Mesodermal cell (in vitro differentiated cells): ENCODE measurements around the gene ZNF408.

Experiments
- H3K27ac ChIP-seq: 2 replicates; pipeline ENCODE4 v1.7.0; 2013; ENCODE audit warnings: mild to moderate bottlenecking, low read depth, low read length, moderate library complexity; ENCODE audit not compliant: severe bottlenecking
- H3K36me3 ChIP-seq: 2 replicates; pipeline ENCODE4 v1.7.1; 2013; ENCODE audit warnings: mild to moderate bottlenecking, low read length, moderate library complexity; ENCODE audit not compliant: control insufficient read depth, insufficient read depth
- H3K4me1 ChIP-seq: one replicate; pipeline ENCODE4 v1.7.1; 2013; ENCODE audit warnings: mild to moderate bottlenecking, low read length; ENCODE audit not compliant: insufficient read depth, control insufficient read depth, poor library complexity, severe bottlenecking
- H3K4me3 ChIP-seq: 2 replicates; pipeline ENCODE4 v1.7.0; 2013; ENCODE audit warnings: low read length, control low read depth, mild to moderate bottlenecking; ENCODE audit not compliant: insufficient read depth, poor library complexity, severe bottlenecking; ENCODE audit errors: extremely low read depth
- H3K9me3 ChIP-seq: 2 replicates; pipeline ENCODE4 v1.7.1; 2013; ENCODE audit warnings: mild to moderate bottlenecking, low read length, moderate library complexity; ENCODE audit not compliant: control insufficient read depth
- WGBS, 2 experiments: methylation state at CpG; one replicate each; pipeline ENCODE4 v1.1.5; 2013; ENCODE audit warnings: missing lambda C conversion rate in 2 of 2; ENCODE audit not compliant: insufficient coverage in 2 of 2; 5-methylcytosine and 5-hydroxymethylcytosine counted together

ZNF408 gene

GRCh38 chr11:46727952-46728658 lies 27.3 kb downstream of the ZNF408 start:
- Histone ChIP-seq H3K27ac (no peak overlapping the region), H3K9me3 (no peaks in the 10 kb centered on the region), H3K4me3 (no peak overlapping the region), H3K4me1 (no peaks in the 10 kb centered on the region), H3K36me3 (no peaks in the 10 kb centered on the region)
- WGBS, 2 experiments, result 91 to 93% methylated on average over 14 to 17 of the region's 17 CpGs

DNA sequence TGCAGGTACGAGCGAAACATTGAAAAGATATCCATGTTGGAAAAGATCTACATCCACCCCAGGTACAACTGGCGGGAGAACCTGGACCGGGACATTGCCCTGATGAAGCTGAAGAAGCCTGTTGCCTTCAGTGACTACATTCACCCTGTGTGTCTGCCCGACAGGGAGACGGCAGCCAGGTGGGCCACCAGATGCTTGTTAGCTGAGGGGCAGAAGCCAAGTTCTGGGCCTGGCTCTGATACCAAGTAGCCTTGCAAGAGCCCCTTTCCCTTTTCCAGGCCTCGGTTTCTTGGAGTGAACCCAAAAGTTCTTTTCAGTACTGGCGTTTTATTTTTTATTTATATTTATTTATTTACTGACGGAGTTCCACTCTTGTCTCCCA lies 27.8 kb downstream of the ZNF408 start:
- no peaks in the 10 kb centered on the region for H3K9me3 ChIP-seq
- H3K36me3 ChIP-seq, result no peaks in the 10 kb centered on the region
- no peak overlapping the region for H3K27ac ChIP-seq
- H3K4me1 ChIP-seq, result no peaks in the 10 kb centered on the region
- no peak overlapping the region for H3K4me3 ChIP-seq
- WGBS, 2 experiments, result 94 to 95% methylated on average over 5 to 6 of the region's 9 CpGs

DNA sequence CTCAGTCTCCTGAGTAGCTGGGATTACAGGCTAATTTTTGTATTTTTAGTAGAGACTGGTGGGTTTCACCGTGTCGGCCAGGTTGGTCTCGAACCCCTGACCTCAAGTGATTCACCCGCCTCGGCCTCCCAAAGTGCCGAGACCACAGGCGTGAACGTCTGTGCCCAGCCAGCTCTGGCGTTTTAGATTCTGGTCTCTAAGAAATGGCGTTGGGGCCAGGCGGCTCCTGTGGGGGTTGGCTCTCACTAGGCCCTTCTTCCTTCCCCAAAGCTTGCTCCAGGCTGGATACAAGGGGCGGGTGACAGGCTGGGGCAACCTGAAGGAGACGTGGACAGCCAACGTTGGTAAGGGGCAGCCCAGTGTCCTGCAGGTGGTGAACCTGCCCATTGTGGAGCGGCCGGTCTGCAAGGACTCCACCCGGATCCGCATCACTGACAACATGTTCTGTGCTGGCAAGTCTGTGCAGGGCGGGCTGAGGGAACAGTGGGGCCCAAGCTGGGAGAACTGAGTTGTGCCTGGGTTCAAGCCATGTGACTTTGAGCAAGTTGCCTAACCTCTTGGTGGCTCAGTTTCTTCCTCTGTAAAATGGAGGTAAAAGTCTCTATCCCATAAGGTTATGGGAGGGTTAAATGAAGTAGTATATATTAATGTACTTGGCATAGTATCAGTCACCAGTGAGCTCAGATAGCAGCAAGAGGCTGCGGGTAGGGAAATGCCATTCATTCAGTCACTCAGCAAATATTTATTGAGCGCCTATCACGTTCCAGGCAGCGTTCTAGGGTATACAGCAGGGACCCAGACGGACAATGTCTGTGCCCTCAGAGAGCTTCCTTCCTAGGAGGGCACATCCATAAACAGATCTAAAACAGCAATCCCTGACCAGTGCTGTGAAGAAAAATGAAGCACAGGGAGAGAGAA lies 28.5 kb downstream of the ZNF408 start:
- Histone ChIP-seq H3K9me3 (no peaks in the 10 kb centered on the region), H3K4me3 (no peak overlapping the region), H3K27ac (no peak overlapping the region), H3K4me1 (no peaks in the 10 kb centered on the region), H3K36me3 (no peaks in the 10 kb centered on the region)
- WGBS, 2 experiments, result 88 to 94% methylated on average over 19 to 20 of the region's 24 CpGs

DNA sequence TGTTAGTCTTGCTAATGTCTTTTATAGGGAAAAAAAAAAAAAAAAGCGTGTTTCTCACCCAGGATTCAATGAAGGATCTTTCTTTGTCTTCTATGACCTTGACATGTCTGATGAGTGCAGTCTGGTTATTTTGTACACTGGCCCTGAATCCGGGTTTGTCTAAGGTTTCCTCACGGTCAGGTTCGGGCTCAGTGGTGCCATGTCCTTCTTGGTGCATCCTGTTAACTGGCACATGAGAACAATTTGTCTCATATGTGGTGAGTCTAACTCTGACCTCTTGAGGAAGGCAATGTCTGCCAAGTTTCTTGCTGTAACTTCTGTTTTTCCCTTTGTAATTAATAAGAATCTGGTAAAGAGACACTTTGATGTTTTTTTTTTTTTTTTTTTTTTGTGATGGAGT lies 30.7 kb downstream of the ZNF408 start:
- WGBS, 2 experiments, result 90 to 94% methylated on average over 3 of the region's 4 CpGs
- no peak overlapping the region for H3K4me3 ChIP-seq
- no peak overlapping the region for H3K27ac ChIP-seq
- no peaks in the 10 kb centered on the region for H3K9me3 ChIP-seq
- H3K4me1 ChIP-seq, result no peaks in the 10 kb centered on the region
- H3K36me3 ChIP-seq, result no peaks in the 10 kb centered on the region

GRCh38 chr11:46733234-46733633 lies 32.4 kb downstream of the ZNF408 start:
- H3K27ac ChIP-seq, result no peak overlapping the region
- no peaks in the 10 kb centered on the region for H3K4me1 ChIP-seq
- 80 to 100% methylated on average over 1 of the region's 1 CpG for WGBS, 2 experiments
- no peaks in the 10 kb centered on the region for H3K36me3 ChIP-seq
- no peaks in the 10 kb centered on the region for H3K9me3 ChIP-seq
- no peak overlapping the region for H3K4me3 ChIP-seq

- H3K36me3 ChIP-seq, result peaks cover 8% of the 10 kb centered on the region
- no peaks in the 10 kb centered on the region for H3K4me1 ChIP-seq
- H3K9me3 ChIP-seq, result no peaks in the 10 kb centered on the region
- WGBS, 2 experiments, result 94 to 95% methylated on average over 5 to 6 of the region's 7 CpGs
- H3K4me3 ChIP-seq, result no peak overlapping the region
- no peak overlapping the region for H3K27ac ChIP-seq
Measured at GRCh38 chr11:46736146-46736545, 35.3 kb downstream of the ZNF408 start.

DNA sequence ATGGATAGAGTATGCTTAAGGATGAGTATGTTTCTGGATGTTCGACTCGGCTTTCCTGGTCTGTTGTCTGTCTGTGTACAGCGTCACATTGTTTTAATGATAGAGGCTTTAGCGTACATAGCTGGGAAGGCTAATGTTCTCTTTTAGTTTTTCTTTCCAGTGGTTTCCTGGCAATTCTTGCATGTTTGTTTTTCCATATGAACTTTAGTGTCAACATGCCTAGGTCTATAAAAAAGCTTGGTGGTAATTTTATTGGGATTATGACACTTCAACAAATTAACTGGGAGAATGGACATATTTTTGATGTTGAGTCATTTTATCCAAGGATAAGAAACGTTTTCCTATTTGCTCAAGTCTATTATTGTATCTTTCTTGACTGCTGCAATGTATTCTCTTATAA lies 35.8 kb downstream of the ZNF408 start:
- WGBS, 2 experiments, result 83 to 94% methylated on average over 1 to 4 of the region's 5 CpGs
- no peaks in the 10 kb centered on the region for H3K9me3 ChIP-seq
- H3K4me3 ChIP-seq, result no peak overlapping the region
- peaks cover 12% of the 10 kb centered on the region for H3K36me3 ChIP-seq
- no peak overlapping the region for H3K27ac ChIP-seq
- no peaks in the 10 kb centered on the region for H3K4me1 ChIP-seq

- no peak overlapping the region for H3K4me3 ChIP-seq
- H3K9me3 ChIP-seq, result no peaks in the 10 kb centered on the region
- H3K36me3 ChIP-seq, result peaks cover 23% of the 10 kb centered on the region
- no peak overlapping the region for H3K27ac ChIP-seq
- 99 to 100% methylated on average over 10 to 11 of the region's 11 CpGs for WGBS, 2 experiments
- H3K4me1 ChIP-seq, result no peaks in the 10 kb centered on the region
Measured at GRCh38 chr11:46737699-46738098, 36.9 kb downstream of the ZNF408 start.

- Histone ChIP-seq H3K36me3 (peaks cover 35% of the 10 kb centered on the region), H3K9me3 (no peaks in the 10 kb centered on the region), H3K4me3 (no peak overlapping the region), H3K4me1 (no peaks in the 10 kb centered on the region), H3K27ac (no peak overlapping the region)
- 80 to 82% methylated on average over 5 to 6 of the region's 6 CpGs for WGBS, 2 experiments
Measured at GRCh38 chr11:46738887-46739286, 38.1 kb downstream of the ZNF408 start.

GRCh38 chr11:46741600-46742484 lies 41.0 kb downstream of the ZNF408 start:
- Histone ChIP-seq H3K36me3 (peaks cover 65% of the 10 kb centered on the region), H3K9me3 (no peaks in the 10 kb centered on the region), H3K4me1 (no peaks in the 10 kb centered on the region), H3K27ac (peak overlapping the region; percentile 16), H3K4me3 (no peak overlapping the region)
- WGBS, 2 experiments, result 92 to 94% methylated on average over 8 to 9 of the region's 12 CpGs
